BLaER1 treated with 17β-estradiol and CSF1 and Interleukin-3, amounts not matched to agents 10 nM and 100 nM (cell line): ENCODE measurements around the gene C10orf143.
A peak's percentile ranks its signal among the peaks of the same experiment; 100 is the strongest.

Experiments
- H3K27ac ChIP-seq, 11 experiments: shearing (Covaris generic); formaldehyde crosslinking; 2 replicates each; pipeline ENCODE4 v1.8.1; 2022
- H3K27me3 ChIP-seq, 11 experiments: shearing (Covaris generic); formaldehyde crosslinking; 2 replicates each; pipeline ENCODE4 v1.8.1; 2022
- H3K36me3 ChIP-seq, 11 experiments: shearing (Covaris generic); formaldehyde crosslinking; 2 replicates each; pipeline ENCODE4 v1.8.1; 2022
- H3K4me1 ChIP-seq, 10 experiments: shearing (Covaris generic); formaldehyde crosslinking; 2 replicates each; pipeline ENCODE4 v1.8.1; 2022
- H3K4me2 ChIP-seq, 11 experiments: shearing (Covaris generic); formaldehyde crosslinking; 2 replicates each; pipeline ENCODE4 v1.8.1; 2022
- H3K4me3 ChIP-seq, 10 experiments: shearing (Covaris generic); formaldehyde crosslinking; 2 replicates each; pipeline ENCODE4 v1.8.1; 2022
- H3K9ac ChIP-seq, 11 experiments: shearing (Covaris generic); formaldehyde crosslinking; 2 replicates each; pipeline ENCODE4 v1.8.1; 2022
- H3K9me3 ChIP-seq, 11 experiments: shearing (Covaris generic); formaldehyde crosslinking; replicated peaks in 1 of 11; 2 replicates each; pipeline ENCODE4 v1.8.1; 2022
- H4K20me1 ChIP-seq, 11 experiments: shearing (Covaris generic); formaldehyde crosslinking; 2 replicates each; pipeline ENCODE4 v1.8.1; 2022
- Cebpa-rat ChIP-seq, 11 experiments: shearing (Covaris generic); IDR thresholded peaks; 2 replicates each; pipeline ENCODE4 v1.8.1; 2022

Gene C10orf143

GRCh38 chr10:130045801-130046321 is 64.8 kb downstream of the C10orf143 start:
- peaks cover 0 to 13% (median 4%) of the 10 kb centered on the region in 11 experiments; a peak in 7 of 22 replicates for H3K9me3 ChIP-seq
- H3K27ac ChIP-seq, result no peak overlapping the region
- H3K4me1 ChIP-seq, result peaks cover 7 to 76% (median 53%) of the 10 kb centered on the region in 10 experiments; a peak in 18 of 20 replicates
- H3K4me3 ChIP-seq, result no peak overlapping the region; a peak in 1 of 20 replicates
- H3K27me3 ChIP-seq, result no peaks in the 10 kb centered on the region; a peak in 1 of 22 replicates
- TF ChIP-seq Cebpa-rat (IDR thresholded peaks at IDR 0.05), result no peak
- H3K4me2 ChIP-seq, result peak overlapping the region; percentile 60 to 82 (median 74)
- H3K36me3 ChIP-seq, result no peaks in the 10 kb centered on the region
- H3K9ac ChIP-seq, result no peak overlapping the region
- no peaks in the 10 kb centered on the region; a peak in 1 of 22 replicates for H4K20me1 ChIP-seq

- H4K20me1 ChIP-seq, result no peaks in the 10 kb centered on the region; a peak in 1 of 22 replicates
- H3K4me2 ChIP-seq, result peak overlapping the region; percentile 60 to 82 (median 74)
- TF ChIP-seq Cebpa-rat (IDR thresholded peaks at IDR 0.05), result no peak
- H3K9me3 ChIP-seq, result peaks cover 0 to 10% (median 3%) of the 10 kb centered on the region in 11 experiments; a peak in 7 of 22 replicates
- no peak overlapping the region for H3K9ac ChIP-seq
- no peaks in the 10 kb centered on the region; a peak in 1 of 22 replicates for H3K27me3 ChIP-seq
- H3K4me1 ChIP-seq, result peaks cover 7 to 80% (median 60%) of the 10 kb centered on the region in 10 experiments; a peak in 18 of 20 replicates
- no peak overlapping the region for H3K27ac ChIP-seq
- H3K4me3 ChIP-seq, result peak overlapping the region in 3 of 10 experiments; percentile 5 to 47 (median 15); a peak in 7 of 20 replicates
- H3K36me3 ChIP-seq, result no peaks in the 10 kb centered on the region
Measured at GRCh38 chr10:130045091-130045652, 65.5 kb downstream of the C10orf143 start.

GRCh38 chr10:130044067-130045061 is 66.3 kb downstream of the C10orf143 start:
- Histone ChIP-seq H3K9me3 (peaks cover 0 to 8% (median 0%) of the 10 kb centered on the region in 11 experiments; a peak in 6 of 22 replicates), H3K4me2 (peak overlapping the region; percentile 60 to 82 (median 74); a peak in 21 of 22 replicates), H3K27ac (no peak overlapping the region), H3K4me1 (peaks cover 7 to 88% (median 68%) of the 10 kb centered on the region in 10 experiments; a peak in 18 of 20 replicates), H3K9ac (no peak overlapping the region), H3K36me3 (no peaks in the 10 kb centered on the region), H3K4me3 (0 out of 20 replicates have a peak overlapping the region, but pooled peaks of 1 of the 10 experiments have one; percentile 47), H3K27me3 (no peaks in the 10 kb centered on the region; a peak in 1 of 22 replicates), H4K20me1 (no peaks in the 10 kb centered on the region; a peak in 1 of 22 replicates)
- no peak for TF ChIP-seq Cebpa-rat (IDR thresholded peaks at IDR 0.05)

GRCh38 chr10:130043491-130043890 is 67.1 kb downstream of the C10orf143 start:
- H3K4me2 ChIP-seq, result peak overlapping the region in 8 of 11 experiments; percentile 62 to 82 (median 74); a peak in 16 of 22 replicates
- peaks cover 7 to 90% (median 72%) of the 10 kb centered on the region in 10 experiments; a peak in 18 of 20 replicates for H3K4me1 ChIP-seq
- H3K36me3 ChIP-seq, result no peaks in the 10 kb centered on the region
- no peaks in the 10 kb centered on the region; a peak in 2 of 22 replicates for H3K9me3 ChIP-seq
- no peaks in the 10 kb centered on the region; a peak in 1 of 22 replicates for H3K27me3 ChIP-seq
- TF ChIP-seq Cebpa-rat (IDR thresholded peaks at IDR 0.05), result no peak
- no peak overlapping the region for H3K4me3 ChIP-seq
- no peaks in the 10 kb centered on the region; a peak in 1 of 22 replicates for H4K20me1 ChIP-seq
- H3K27ac ChIP-seq, result no peak overlapping the region
- no peak overlapping the region for H3K9ac ChIP-seq

- no peaks in the 10 kb centered on the region; a peak in 1 of 22 replicates for H3K27me3 ChIP-seq
- H4K20me1 ChIP-seq, result no peaks in the 10 kb centered on the region; a peak in 1 of 22 replicates
- no peaks in the 10 kb centered on the region for H3K36me3 ChIP-seq
- no peak overlapping the region for H3K4me3 ChIP-seq
- H3K27ac ChIP-seq, result no peak overlapping the region
- TF ChIP-seq Cebpa-rat (IDR thresholded peaks at IDR 0.05), result no peak
- H3K9ac ChIP-seq, result no peak overlapping the region
- H3K4me2 ChIP-seq, result no peak overlapping the region
- no peaks in the 10 kb centered on the region for H3K9me3 ChIP-seq
- peaks cover 7 to 82% (median 63%) of the 10 kb centered on the region in 10 experiments; a peak in 18 of 20 replicates for H3K4me1 ChIP-seq
Measured at GRCh38 chr10:130042381-130042780, 68.2 kb downstream of the C10orf143 start.

GRCh38 chr10:130041451-130042371 is 68.9 kb downstream of the C10orf143 start:
- Histone ChIP-seq H3K9ac (no peak overlapping the region), H3K27ac (no peak overlapping the region), H3K27me3 (no peaks in the 10 kb centered on the region; a peak in 1 of 22 replicates), H4K20me1 (no peaks in the 10 kb centered on the region; a peak in 1 of 22 replicates), H3K4me3 (no peak overlapping the region), H3K9me3 (no peaks in the 10 kb centered on the region), H3K4me2 (no peak overlapping the region), H3K4me1 (peaks cover 7 to 82% (median 56%) of the 10 kb centered on the region in 10 experiments; a peak in 18 of 20 replicates), H3K36me3 (no peaks in the 10 kb centered on the region)
- no peak for TF ChIP-seq Cebpa-rat (IDR thresholded peaks at IDR 0.05)

- Histone ChIP-seq H3K27ac (no peak overlapping the region; a peak in 1 of 22 replicates), H3K27me3 (no peaks in the 10 kb centered on the region; a peak in 1 of 22 replicates), H3K4me1 (peaks cover 7 to 79% (median 49%) of the 10 kb centered on the region in 10 experiments; a peak in 18 of 20 replicates), H3K9me3 (no peaks in the 10 kb centered on the region), H3K36me3 (no peaks in the 10 kb centered on the region), H3K4me3 (no peak overlapping the region), H3K9ac (no peak overlapping the region), H3K4me2 (peak overlapping the region in 9 of 11 experiments; percentile 45 to 81 (median 74); a peak in 16 of 22 replicates), H4K20me1 (no peaks in the 10 kb centered on the region; a peak in 1 of 22 replicates)
- no peak for TF ChIP-seq Cebpa-rat (IDR thresholded peaks at IDR 0.05)
Measured at GRCh38 chr10:130040817-130041330, 69.8 kb downstream of the C10orf143 start.
